GM18909 (cell line): Measurements from ENCODE around the gene KRTAP4-11.
"Not testable (repeated sequence)": the region's sequence is repeated elsewhere in the genome, so short reads cannot be mapped to it uniquely, and the experiment has no call there.

ENCODE experiments used
- ATAC-seq: cut with Tn5 transposase; IDR thresholded peaks from one replicate; pipeline ENCODE4 v1.9.1; 2021; ENCODE audit warnings: mild to moderate bottlenecking; ENCODE audit not compliant: unreplicated experiment, poor library complexity

The KRTAP4-11 gene

DNA sequence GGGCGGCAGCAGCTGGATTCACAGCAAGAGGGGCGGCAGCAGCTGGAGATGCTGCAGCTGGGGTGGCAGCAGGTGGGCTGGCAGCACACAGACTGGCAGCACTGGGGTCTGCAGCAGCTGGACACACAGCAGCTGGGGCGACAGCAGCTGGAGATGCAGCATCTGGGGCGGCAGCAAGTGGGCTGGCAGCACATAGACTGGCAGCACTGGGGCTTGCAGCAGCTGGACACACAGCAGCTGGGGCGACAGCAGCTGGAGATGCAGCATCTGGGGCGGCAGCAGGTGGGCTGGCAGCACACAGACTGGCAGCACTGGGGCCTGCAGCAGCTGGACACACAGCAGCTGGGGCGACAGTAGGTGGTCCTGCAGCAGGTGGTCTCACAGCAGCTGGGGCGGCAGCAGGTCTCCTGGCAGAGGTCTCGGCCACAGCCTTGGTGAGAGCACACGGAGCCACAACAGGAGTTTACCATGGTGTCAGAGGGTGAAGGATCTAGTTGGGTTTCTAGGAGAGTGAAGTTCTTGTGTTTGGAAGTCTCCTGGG is at the start of gene KRTAP4-11:
TSS of gene KRTAP4-11 (minus strand) at position 528 of the 541 bp plus-strand sequence. CDS start at position 470, 58 bp downstream.
- not testable (repeated sequence) for ATAC-seq

DNA sequence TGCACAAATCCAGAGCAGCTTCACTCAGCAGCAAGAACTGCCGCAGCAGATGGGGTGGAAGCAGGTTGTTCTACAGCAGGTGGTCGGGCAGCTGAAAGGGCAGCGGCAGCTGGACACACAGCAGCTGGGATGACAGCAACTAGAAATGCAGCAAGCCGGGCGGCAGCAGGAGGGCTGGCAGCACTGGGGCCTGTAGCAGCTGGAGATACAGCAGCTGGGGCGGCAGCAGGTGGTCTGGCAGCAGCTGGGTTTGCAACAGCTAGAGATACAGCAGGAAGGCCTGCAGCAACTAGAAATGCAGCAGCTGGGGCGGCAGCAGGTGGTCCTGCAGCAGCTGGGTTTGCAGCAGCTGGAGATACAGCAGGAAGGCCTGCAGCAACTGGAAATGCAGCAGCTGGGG is 49.4 kb upstream of the KRTAP4-11 start:
- ATAC-seq = no peak

DNA sequence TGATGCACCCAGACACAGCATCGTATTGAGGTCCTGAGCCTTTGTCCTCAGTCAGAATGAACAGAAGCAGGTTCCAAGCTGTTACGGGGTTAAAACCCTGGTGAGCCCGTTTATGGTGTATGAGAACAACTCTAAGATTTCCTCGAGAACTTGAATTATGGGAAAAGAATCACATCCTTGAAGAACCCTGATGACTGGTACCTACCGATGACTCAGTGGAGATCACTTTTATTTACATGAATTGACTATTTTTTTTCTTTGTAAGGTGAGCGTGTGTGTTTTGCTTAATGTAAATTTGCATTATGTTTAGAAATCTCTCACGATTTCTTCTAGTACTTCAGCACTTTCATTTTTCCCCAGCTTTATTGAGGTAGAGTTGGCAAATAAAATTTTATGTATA is 45.7 kb upstream of the KRTAP4-11 start:
- no peak for ATAC-seq

DNA sequence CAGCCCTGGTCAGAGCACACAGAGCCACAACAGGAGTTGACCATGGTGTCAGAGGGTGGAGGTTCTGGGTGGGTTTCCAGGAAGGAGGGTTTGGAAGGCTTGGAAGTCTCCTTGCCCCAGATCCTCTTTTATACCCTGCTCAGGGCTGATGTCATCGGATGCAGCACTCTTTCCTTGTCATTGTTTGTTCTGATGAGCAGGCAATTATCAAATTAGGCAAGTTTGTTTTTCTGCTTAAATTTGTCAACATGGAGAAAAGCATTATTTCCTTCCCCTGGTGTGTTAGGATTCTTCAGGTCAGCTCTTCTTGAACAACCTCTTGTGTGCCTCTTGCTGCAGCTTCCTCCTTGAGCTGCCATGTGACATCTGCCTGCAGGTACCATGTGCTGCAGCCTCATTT is 42.5 kb upstream of the KRTAP4-11 start, which contains the start of gene KRTAP4-4:
TSS of gene KRTAP4-4 (minus strand) at position 101 of the 400 bp plus-strand sequence. CDS start at position 44, 57 bp downstream.
- ATAC-seq = no peak

DNA sequence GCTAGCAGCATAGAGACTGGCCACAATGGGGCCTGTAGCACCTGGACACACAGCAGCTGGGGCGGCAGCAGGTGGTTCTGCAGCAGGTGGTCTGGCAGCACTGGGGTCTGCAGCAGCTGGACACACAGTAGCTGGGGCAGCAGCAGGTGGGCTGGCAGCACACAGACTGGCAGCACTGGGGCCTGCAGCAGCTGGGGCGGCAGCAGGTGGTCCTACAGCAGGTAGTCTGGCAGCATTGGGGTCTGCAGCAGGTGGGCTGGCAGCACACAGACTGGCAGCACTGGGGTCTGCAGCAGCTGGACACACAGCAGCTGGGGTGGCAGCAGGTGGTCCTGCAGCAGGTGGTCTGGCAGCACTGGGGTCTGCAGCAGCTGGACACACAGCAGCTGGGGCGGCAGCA is 42.0 kb upstream of the KRTAP4-11 start:
- not testable (repeated sequence) for ATAC-seq

DNA sequence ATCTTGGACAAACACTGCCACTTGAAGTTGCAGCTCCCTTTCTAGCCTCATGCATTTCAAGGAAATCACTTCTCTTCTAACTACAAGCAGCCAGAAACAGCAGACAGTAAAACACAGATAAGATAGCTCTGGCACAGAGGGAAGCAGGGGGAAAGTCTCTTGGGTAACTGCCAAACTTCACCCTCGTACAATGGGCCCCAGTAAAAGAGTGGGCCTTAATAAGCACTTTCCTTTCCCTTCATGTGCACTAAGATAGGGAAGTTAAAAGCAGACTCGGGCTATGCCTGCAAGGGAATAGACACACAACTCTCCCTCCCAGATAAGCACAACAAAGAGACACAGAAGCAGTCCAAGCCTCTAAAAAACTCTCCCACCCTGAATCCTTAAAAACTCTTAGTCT is 35.7 kb upstream of the KRTAP4-11 start:
- no peak for ATAC-seq

DNA sequence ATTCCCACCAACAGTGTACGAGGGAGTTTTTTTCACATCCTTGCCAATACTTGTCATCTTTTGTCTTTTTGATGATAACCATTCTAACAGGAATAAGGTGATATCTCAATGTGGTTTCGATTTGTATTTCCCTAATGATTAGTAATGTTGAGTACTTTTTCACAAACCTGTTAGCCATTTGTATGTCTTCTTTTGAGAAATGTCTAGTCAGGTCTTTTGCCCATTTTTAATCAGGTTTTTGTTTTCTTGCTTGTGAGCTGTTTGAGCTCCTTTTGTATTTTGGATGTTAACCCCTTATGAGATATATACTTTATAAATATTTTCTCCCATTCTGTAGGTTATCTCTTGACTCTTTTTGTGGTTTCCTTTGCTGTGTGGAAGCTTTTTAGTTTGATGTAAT is 33.4 kb upstream of the KRTAP4-11 start:
- ATAC-seq = no peak

DNA sequence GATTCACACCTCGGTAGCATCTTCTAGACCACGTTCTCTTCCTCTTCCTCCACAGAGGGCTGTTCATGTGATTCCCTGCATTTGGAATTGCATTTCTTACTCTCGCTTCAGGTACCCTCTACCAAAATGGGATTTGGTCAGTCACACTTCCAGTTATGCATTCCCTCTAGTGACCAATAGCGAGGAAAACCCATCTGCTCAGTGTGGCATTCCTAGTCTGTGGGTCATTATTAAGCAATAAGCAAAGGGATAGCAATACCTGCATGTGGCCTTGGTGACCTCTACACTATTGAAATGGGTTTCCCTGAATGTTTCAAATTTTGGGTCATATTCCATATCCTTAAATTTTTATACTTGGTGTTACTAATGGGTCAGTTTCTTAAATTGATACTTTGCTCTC is 31.9 kb upstream of the KRTAP4-11 start:
- ATAC-seq = no peak

DNA sequence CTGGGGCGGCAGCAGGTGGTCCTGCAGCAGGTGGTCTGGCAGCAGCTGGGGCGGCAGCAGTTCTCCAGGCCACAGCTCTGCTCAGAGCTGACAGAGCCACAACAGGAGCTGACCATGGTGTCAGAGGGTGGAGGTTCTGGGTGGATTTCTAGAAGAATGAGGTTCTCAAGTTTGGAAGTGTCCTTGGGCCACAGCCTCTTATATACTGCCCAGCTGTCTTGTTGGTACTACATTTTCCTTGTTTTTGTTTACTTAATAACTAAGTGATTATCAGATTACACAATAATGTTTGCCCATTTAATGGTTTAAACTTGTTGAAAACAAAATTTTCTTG is 31.4 kb upstream of the KRTAP4-11 start, which contains the start of gene KRTAP4-5:
TSS of gene KRTAP4-5 (minus strand) at position 174 of the 334 bp plus-strand sequence. CDS start at position 116, 58 bp downstream.
- ATAC-seq = no peak

DNA sequence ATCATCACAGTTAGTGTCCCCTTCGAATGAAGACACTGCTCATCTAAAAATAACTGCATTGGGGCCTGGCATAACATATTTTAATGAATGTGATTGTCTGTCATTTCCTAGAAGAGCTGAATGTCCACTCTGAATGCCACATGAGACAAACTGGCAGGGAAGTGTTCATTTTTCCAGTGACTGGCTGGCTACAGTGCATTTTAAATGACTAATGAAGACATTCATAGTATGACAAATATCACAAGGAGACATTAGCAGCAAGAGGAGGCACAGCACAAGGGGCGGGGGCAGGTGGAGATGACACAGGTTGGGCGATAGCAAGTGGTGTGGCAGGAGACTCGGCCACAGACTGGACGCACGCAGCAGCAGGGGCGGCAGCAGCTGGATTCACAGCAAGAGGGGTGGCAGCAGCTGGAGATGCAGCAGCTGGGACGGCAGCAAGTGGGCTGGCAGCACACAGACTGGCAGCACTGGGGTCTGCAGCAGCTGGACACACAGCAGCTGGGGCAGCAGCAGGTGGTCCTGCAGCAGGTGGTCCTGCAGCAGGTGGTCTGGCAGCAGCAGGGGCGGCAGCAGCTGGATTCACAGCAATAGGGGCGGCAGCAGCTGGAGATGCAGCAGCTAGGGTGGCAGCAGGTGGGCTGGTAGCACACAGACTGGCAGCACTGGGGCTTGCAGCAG is 30.9 kb upstream of the KRTAP4-11 start:
- not testable (repeated sequence) for ATAC-seq

DNA sequence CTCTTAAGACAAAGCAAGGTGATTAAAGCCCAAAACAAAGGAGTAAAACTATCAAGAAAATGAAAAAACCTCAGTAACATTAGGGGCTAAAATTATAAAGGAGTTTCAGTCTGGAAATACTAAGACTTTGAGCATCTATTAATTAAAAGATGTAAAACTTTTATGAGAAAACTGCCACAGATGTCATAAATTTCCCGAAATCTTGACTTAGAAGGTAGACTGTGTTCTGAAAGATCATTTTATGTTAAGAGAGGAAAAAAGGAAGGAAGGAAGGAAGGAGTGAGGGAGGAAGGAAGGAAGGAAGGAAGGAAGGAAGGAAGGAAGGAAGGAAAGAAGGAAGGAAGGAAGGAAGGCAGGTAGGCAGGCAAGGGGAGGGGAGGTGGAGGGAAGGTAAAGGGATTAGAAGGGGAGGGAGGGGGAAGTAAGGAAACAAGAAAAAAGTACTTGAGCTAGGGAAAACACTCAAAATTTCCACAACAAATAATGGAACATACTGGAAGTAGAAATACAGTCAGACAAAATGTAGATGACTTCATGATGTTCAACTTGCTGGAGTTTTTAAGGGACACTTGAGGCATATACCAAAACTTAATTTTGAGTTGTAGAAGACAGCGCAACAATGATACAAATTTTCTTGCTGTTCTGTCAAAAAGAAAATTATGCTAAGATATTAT is 29.5 kb upstream of the KRTAP4-11 start:
- ATAC-seq = no peak

DNA sequence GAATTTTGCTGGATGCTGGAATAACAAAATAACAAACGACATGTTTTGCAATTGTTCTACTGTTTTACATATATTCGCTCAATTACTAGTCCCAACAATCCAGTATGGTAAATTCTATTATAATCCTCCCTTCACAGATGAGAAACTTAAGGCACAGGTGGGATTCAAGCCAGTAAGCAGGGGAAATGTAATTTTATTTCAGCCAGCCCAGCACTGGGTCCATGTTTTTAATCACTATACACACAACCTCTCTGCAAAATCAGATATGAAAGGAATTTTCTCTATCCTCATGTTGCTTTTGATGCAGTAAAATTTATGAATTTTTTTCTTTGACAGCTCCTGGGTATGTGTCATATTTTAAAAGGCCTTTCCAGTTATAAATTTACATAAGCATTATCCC is 27.1 kb upstream of the KRTAP4-11 start:
- ATAC-seq = no peak

DNA sequence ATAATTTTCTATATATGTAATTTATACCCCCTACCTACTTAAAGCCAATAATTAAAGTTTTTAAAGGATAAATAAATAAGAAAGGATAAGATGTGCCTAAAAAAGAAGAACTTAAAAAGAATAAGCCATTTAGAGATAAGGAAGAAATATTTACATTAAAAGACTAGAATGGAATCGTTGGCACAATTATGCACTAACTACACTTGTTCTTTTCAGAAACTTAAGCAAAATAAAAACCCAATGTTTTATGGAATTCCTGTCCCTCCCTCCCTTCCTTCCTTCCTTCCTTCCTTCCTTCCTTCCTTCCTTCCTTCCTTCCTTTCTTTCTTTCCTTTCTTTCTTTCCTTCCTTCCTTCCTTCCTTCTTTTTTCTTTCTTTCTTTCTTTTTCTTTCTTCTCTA is 26.7 kb upstream of the KRTAP4-11 start:
- no peak for ATAC-seq

DNA sequence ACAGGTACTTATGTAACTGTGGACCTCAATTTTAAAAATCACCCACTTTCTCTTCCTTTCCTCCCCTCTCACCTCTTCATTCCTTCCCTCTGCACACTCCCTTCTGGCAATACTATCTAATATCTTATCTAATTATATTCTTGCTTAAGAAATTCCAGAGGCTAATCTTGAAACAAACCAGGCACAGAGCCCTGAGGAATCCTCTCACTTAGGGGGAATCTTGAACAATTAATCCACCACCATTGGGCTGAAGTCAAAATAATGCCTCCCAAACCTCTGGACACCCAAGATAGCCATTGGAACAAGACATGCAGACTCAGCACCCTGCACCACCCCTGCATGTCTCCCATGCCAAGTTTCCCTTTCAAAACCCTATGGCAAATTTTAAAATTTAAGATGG is 23.2 kb upstream of the KRTAP4-11 start:
- ATAC-seq = no peak

DNA sequence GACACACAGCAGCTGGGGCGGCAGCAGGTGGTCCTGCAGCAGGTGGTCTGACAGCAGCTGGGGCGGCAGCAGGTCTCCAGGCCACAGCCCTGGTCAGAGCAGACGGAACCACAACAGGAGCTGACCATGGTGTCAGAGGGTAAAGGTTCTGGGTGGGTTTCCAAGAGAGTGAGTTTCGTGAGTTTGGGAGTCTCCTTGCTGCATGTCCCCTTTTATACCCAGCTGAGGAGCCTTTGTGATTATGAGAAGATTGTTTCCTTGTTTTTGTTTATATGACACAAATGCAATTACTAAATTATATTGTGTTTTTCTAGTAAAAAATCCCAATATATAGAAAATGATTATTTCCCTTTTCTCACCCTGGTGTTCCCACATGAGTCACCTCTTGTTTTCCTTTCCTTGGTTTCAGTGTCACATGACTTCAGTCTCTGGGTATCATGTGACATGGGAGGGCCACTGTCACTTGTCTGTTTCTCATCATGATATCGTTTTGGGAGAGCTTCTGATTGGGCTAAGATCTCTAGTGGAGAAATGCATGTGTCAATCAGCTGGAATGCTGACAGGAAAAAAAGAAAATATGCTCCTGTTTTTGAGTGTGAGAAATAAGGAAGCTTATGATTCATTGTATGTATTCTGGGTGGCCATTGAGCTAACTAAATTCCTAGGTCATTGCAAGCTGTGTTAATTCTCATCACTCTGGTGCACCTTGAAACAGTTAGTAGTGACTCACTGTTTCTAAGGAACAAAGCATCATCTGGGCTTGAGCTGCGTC is 22.4 kb upstream of the KRTAP4-11 start, which contains the start of gene KRTAP4-6:
TSS of gene KRTAP4-6 (minus strand) at position 185 of the 772 bp plus-strand sequence. CDS start at position 128, 57 bp downstream.
- no peak for ATAC-seq

DNA sequence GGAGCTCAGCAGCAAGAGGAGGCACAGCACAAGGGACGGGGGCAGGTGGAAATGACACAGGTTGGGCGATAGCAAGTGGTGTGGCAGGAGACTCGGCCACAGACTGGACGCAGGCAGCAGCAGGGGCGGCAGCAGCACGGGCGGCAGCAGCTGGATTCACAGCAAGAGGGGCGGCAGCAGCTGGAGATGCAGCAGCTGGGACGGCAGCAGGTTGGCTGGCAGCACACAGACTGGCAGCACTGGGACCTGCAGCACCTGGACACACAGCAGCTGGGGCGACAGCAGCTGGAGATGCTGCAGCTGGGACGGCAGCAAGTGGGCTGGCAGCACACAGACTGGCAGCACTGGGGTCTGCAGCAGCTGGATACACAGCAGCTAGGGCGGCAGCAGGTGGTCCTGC is 21.7 kb upstream of the KRTAP4-11 start:
- not testable (repeated sequence) for ATAC-seq

DNA sequence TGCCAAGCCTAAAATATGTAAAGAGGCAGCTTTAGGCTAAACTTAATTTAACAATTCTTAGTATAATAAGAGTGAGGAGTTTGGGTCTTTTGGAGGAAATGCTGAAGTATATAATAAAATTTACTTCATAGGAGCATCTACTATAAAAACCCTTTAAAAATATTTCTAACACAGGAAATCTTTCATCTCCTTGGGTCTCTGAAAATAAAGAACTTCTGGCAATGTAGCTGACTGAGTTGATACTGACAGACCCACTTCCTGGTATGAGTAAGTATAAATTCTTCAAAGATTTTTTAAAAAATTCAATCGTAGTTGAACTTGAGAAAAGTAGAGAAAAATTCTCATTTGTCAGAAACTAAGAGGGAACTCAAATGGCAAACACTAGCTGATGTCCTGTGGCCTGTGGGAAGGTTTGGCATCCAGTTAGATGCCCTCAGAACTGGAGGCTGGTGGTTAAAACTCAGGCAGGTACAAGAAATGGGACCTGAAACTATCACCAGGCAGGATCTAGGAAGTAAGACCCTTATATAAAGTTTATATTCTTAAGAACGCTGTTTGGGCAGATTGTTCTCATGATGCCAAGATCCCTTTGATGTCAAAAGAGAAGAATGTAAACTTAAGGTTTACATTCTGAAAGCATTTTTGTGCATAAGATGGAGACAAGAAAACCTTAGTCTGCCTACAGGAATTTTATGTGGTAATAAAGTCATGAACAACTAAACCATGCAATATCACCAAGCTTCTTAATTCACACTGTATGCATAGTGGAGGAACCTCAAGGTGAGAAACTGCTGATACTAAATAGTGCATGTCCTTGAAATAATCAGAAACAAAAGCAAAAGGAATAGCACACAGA is 15.9 kb upstream of the KRTAP4-11 start:
- no peak for ATAC-seq

DNA sequence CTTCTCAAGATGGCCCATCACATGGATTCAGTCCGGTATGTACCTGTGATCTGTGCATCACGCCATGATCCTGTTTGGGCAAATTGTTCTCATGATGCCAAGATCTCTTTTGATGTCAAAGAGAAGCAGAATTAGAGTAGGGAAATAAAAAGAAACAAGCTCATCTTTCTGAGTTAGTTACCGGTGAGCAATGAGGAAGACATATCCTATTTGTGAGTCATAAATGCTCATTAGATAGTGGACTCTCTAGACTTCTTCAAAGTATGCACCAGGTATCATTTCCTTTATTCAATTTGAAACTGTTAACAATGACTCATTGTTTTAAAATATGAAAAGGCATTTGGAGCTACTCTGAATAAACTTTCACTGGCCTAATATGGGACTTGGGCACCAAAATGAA is 13.8 kb upstream of the KRTAP4-11 start:
- no peak for ATAC-seq

DNA sequence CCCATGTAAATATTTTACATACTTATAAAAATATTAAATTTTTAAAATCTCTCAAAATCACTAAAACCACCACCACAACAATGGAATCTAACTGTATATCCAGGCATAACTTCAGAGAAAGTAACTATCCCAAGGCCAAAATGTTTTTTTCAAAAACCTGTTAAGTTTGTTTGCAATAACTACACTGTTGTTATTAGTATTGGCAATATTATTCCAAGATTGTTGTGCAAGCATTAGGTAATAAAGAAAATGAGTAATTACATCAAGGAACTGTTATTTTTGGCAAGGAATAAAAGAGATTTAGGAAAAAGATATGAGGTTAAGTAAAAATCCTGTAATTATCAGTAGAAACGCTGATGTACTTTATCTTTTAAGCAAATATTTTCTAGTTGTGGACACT is 9.2 kb upstream of the KRTAP4-11 start:
- ATAC-seq = no peak

DNA sequence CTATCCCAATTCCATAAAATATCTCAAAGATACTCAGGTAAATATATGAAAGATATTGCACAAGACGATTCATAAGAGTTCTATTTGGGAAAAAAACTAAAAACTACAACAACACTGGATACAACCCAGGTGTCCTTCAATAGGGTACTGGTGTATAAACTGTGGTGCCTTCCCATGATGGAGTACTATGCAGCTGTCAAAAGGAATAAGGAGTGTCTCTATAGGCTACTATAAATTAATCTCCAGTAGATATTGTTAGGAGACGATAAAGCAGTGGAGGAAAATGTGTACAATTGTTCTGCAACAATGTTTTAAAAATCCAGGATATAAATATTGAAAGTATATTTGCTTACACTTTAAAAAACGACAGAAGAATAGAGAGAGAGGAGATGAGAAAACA is 8.2 kb upstream of the KRTAP4-11 start:
- no peak for ATAC-seq
